Thymus (tissue), 2 donors: Measurements from ENCODE around the gene SBDS. TPM values are rescaled to one million over a fixed set of nuclear protein-coding genes. Genes with fewer than 3 reads are reported as not detected.

Experiments
- polyA plus RNA-seq: library from polyadenylated mRNA; stranded (reverse); fragments of 200-250 nt; gene quantifications from one replicate; pipeline ENCODE4 v1.2.3, GENCODE V29; 2013
- total RNA-seq: library from RNA; stranded (reverse); fragments of 120-200 nt; gene quantifications from one replicate; pipeline ENCODE4 v1.2.4, GENCODE V29; 2013
- donor health status: healthy.

The SBDS gene
- total and polyA plus RNA-seq, 2 donors, result 45.3 to 121 TPM

Other genes with a start within 250 kb of the SBDS start
- gene TMEM248, start 74.4 kb downstream of the SBDS start, total RNA-seq, result 46.8 TPM
- gene TMEM248, start 74.4 kb downstream of the SBDS start, polyA plus RNA-seq, result 36.2 TPM
- 16.0 TPM for gene TYW1, start 1.2 kb upstream of the SBDS start, total RNA-seq
- gene TYW1, start 1.2 kb upstream of the SBDS start, polyA plus RNA-seq, result 11.2 TPM